Nucleus accumbens (tissue), 56 donors: ENCODE data around the gene ZNF678.
"Not testable (repeated sequence)": the region's sequence is repeated elsewhere in the genome, so short reads cannot be mapped to it uniquely, and the experiment has no call there.

Source experiments
- DNase-seq, 56 donors: peaks; one replicate each; lab custom pipeline; 2025; lab: John Stamatoyannopoulos, UW

Gene ZNF678

GRCh38 chr1:227707846-227708245 lies 144.5 kb downstream of the ZNF678 start:
- no peak for DNase-seq

GRCh38 chr1:227709451-227709850 lies 146.1 kb downstream of the ZNF678 start:
- DNase-seq = no peak

- not testable (repeated sequence) for DNase-seq
Measured at GRCh38 chr1:227710474-227710873, 147.1 kb downstream of the ZNF678 start.

- DNase-seq = no peak
Measured at GRCh38 chr1:227712648-227713047, 149.3 kb downstream of the ZNF678 start.

GRCh38 chr1:227718932-227719331 lies 155.6 kb downstream of the ZNF678 start:
- DNase-seq = no peak

- DNase-seq = no peak
Measured at GRCh38 chr1:227723474-227723873, 160.1 kb downstream of the ZNF678 start.

- DNase-seq = no peak
Measured at GRCh38 chr1:227725046-227725445, 161.7 kb downstream of the ZNF678 start.

- DNase-seq = no peak
Measured at GRCh38 chr1:227726318-227726717, 163.0 kb downstream of the ZNF678 start.
